GM19193 (cell line): ENCODE data around the gene ERICH3.

ENCODE experiments used
- POLR2A ChIP-seq: IDR thresholded peaks from 4 replicates; pipeline ENCODE4 v1.6.1; 2011; ENCODE audit not compliant: insufficient read depth, insufficient read length; ENCODE audit errors: extremely low read depth

The ERICH3 gene

GRCh38 chr1:74620242-74620641, 53.4 kb downstream of the ERICH3 start:
- TF ChIP-seq POLR2A = no peak

- TF ChIP-seq POLR2A = no peak
Measured at GRCh38 chr1:74618974-74619373, 54.6 kb downstream of the ERICH3 start.

GRCh38 chr1:74613894-74614293, 59.7 kb downstream of the ERICH3 start:
- no peak for TF ChIP-seq POLR2A

GRCh38 chr1:74611887-74612286, 61.7 kb downstream of the ERICH3 start:
- no peak for TF ChIP-seq POLR2A

- no peak for TF ChIP-seq POLR2A
Measured at GRCh38 chr1:74610961-74611360, 62.6 kb downstream of the ERICH3 start.

GRCh38 chr1:74609810-74610371, 63.7 kb downstream of the ERICH3 start:
- TF ChIP-seq POLR2A = no peak

- no peak for TF ChIP-seq POLR2A
Measured at GRCh38 chr1:74596717-74597116, 76.9 kb downstream of the ERICH3 start.

- no peak for TF ChIP-seq POLR2A
Measured at GRCh38 chr1:74593887-74594866, 79.4 kb downstream of the ERICH3 start.

- TF ChIP-seq POLR2A = no peak
Measured at GRCh38 chr1:74592580-74593355, 80.8 kb downstream of the ERICH3 start.

- TF ChIP-seq POLR2A = no peak
Measured at GRCh38 chr1:74591949-74592348, 81.6 kb downstream of the ERICH3 start.

GRCh38 chr1:74590288-74590687, 83.3 kb downstream of the ERICH3 start:
- no peak for TF ChIP-seq POLR2A

GRCh38 chr1:74587888-74588287, 85.7 kb downstream of the ERICH3 start:
- no peak for TF ChIP-seq POLR2A

- TF ChIP-seq POLR2A = no peak
Measured at GRCh38 chr1:74586253-74586897, 87.2 kb downstream of the ERICH3 start.

- no peak for TF ChIP-seq POLR2A
Measured at GRCh38 chr1:74584185-74584584, 89.4 kb downstream of the ERICH3 start.

- TF ChIP-seq POLR2A = no peak
Measured at GRCh38 chr1:74583397-74583796, 90.2 kb downstream of the ERICH3 start.
